Right lobe of liver (tissue), 4 donors: ENCODE measurements around the gene C15orf40.

Source experiments
- POLR2A ChIP-seq: fragments of 450-650 bp; IDR thresholded peaks from one replicate; pipeline ENCODE4 v1.6.1; 2017; ENCODE audit warnings: antibody characterized with exemption, mild to moderate bottlenecking
- TF ChIP-seq, protein P1 (sequence below), 4 donors: fragments of 200-600 bp in 3 of 4; fragments of 450-650 bp in 1 of 4; IDR thresholded peaks; one replicate each; pipeline versions ENCODE4 v1.5.1 to v1.8.0; 2016 to 2022; ENCODE audit warnings: antibody characterized with exemption in 4 of 4, mild to moderate bottlenecking in 2 of 4
- donor health status: DM: no; HTN: no; CAD: no.
- donor health status: DM: no; HTN: no; CAD: no.
- donor health status: DM: no; HTN: yes; CAD: no.

DNA sequence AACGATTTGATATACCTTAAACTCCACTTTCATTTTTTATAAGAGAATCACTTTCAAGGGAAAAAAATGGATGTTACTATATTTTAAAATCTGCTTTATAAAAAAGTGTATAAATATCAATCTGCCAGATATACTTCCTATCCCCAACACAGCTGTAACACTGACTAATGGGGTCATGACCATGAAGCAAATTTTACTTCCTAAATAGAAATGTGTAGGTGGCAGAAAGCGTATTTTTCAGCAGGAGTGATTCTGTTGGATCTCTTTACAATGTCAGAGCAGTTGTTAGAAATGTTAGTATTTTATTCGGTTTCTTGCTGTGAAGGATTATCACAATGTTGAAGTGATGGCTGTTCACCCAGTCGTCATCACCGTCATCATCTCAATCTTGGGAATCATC, 5.5 kb upstream of the C15orf40 start:
- TF ChIP-seq, protein P1, sequence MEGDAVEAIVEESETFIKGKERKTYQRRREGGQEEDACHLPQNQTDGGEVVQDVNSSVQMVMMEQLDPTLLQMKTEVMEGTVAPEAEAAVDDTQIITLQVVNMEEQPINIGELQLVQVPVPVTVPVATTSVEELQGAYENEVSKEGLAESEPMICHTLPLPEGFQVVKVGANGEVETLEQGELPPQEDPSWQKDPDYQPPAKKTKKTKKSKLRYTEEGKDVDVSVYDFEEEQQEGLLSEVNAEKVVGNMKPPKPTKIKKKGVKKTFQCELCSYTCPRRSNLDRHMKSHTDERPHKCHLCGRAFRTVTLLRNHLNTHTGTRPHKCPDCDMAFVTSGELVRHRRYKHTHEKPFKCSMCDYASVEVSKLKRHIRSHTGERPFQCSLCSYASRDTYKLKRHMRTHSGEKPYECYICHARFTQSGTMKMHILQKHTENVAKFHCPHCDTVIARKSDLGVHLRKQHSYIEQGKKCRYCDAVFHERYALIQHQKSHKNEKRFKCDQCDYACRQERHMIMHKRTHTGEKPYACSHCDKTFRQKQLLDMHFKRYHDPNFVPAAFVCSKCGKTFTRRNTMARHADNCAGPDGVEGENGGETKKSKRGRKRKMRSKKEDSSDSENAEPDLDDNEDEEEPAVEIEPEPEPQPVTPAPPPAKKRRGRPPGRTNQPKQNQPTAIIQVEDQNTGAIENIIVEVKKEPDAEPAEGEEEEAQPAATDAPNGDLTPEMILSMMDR (IDR thresholded peaks at IDR 0.05), result no peak
- TF ChIP-seq POLR2A, result no peak
